Thoracic aorta (tissue), 2 donors: Measurements from ENCODE around the gene UGT1A3. TPM values are rescaled to one million over a fixed set of nuclear protein-coding genes. Genes with fewer than 3 reads are reported as not detected.
A peak's percentile ranks its signal among the peaks of the same experiment; 100 is the strongest.
"Not testable (repeated sequence)": the region's sequence is repeated elsewhere in the genome, so short reads cannot be mapped to it uniquely, and the experiment has no call there.

Experiments used
- ATAC-seq: fragments of 150-250 bp; one replicate; pipeline ENCODE4 v1.8.0; 2017; ENCODE audit warnings: low read depth; ENCODE audit not compliant: insufficient number of reproducible peaks, low FRiP score
- DNase-seq: peaks from one replicate; pipeline ENCODE4 v3.0.0-alpha.2; 2020; ENCODE audit warnings: low spot score
- H3K27ac ChIP-seq, 2 donors: fragments of 200-600 bp; sonication (generic); 1 replicate in 1 of 2; 2 replicates in 1 of 2; pipeline ENCODE4 v1.5.1; 2016; ENCODE audit warnings: mild to moderate bottlenecking in 2 of 2, moderate library complexity in 2 of 2
- H3K27me3 ChIP-seq: fragments of 200-600 bp; sonication (generic); replicated peaks from 2 replicates; pipeline ENCODE4 v1.6.0; 2016; ENCODE audit warnings: mild to moderate bottlenecking; ENCODE audit not compliant: insufficient read depth
- H3K36me3 ChIP-seq: fragments of 200-600 bp; sonication (generic); one replicate; pipeline ENCODE4 v1.5.1; 2016
- H3K4me1 ChIP-seq, 2 donors: fragments of 200-600 bp; sonication (generic); 1 replicate in 1 of 2; 2 replicates in 1 of 2; pipeline versions ENCODE4 v1.5.1 to v1.6.0; 2016; ENCODE audit warnings: low read depth in 2 of 2, mild to moderate bottlenecking in 1 of 2; ENCODE audit not compliant: control insufficient read depth in 1 of 2
- H3K4me3 ChIP-seq: fragments of 200-600 bp; sonication (generic); 2 replicates; pipeline ENCODE4 v1.5.1; 2016; ENCODE audit warnings: mild to moderate bottlenecking
- H3K9me3 ChIP-seq: fragments of 200-600 bp; sonication (generic); 2 replicates; pipeline ENCODE4 v1.5.1; 2016
- CTCF ChIP-seq: fragments of 200-600 bp; sonication (generic); IDR thresholded peaks from one replicate; pipeline ENCODE4 v1.5.1; 2019; ENCODE audit warnings: antibody characterized with exemption
- total RNA-seq, 2 donors: library from RNA; depleted of rRNA; stranded (reverse); fragments of >200 nt; gene quantifications; one replicate each; pipeline versions ENCODE4 v1.1.0 to v1.2.3, GENCODE V29; 2016

The UGT1A3 gene
- total RNA-seq, 2 donors from 2014 or later, result not detected

- ATAC-seq, result peak; percentile 76
- DNase-seq, result no peak
- TF ChIP-seq CTCF, result no peak
- Histone ChIP-seq H3K4me3 (no peak overlapping the region), H3K4me1 (peaks cover 0 to 5% of the 10 kb centered on the region in 2 donors), H3K27me3 (no peaks in the 10 kb centered on the region), H3K27ac (peak overlapping the region in 1 of 2 donors; percentile 18), H3K9me3 (no peaks in the 10 kb centered on the region), H3K36me3 (no peaks in the 10 kb centered on the region)
Measured at GRCh38 chr2:233700028-233700635, 28.7 kb upstream of the UGT1A3 start.

GRCh38 chr2:233700842-233701241 lies 28.0 kb upstream of the UGT1A3 start:
- not testable (repeated sequence) for H3K36me3 ChIP-seq, ATAC-seq, H3K9me3 ChIP-seq, H3K27me3 ChIP-seq, H3K4me3 ChIP-seq, H3K4me1 ChIP-seq, H3K27ac ChIP-seq, DNase-seq

- H3K9me3 ChIP-seq, result no peaks in the 10 kb centered on the region
- DNase-seq (no peak), ATAC-seq (no peak)
- H3K36me3 ChIP-seq, result no peaks in the 10 kb centered on the region
- H3K27ac ChIP-seq, result no peak overlapping the region
- no peak overlapping the region for H3K4me3 ChIP-seq
- peaks cover 0 to 7% of the 10 kb centered on the region in 2 donors for H3K4me1 ChIP-seq
- TF ChIP-seq CTCF, result no peak
- H3K27me3 ChIP-seq, result no peaks in the 10 kb centered on the region
Measured at GRCh38 chr2:233702238-233702637, 26.6 kb upstream of the UGT1A3 start.

GRCh38 chr2:233705911-233706506 lies 22.8 kb upstream of the UGT1A3 start:
- H3K4me1 ChIP-seq, result peaks cover 0 to 4% of the 10 kb centered on the region in 2 donors
- TF ChIP-seq CTCF, result no peak
- no peak overlapping the region for H3K4me3 ChIP-seq
- DNase-seq (no peak), ATAC-seq (no peak)
- peak overlapping the region in 1 of 2 donors; percentile 4 for H3K27ac ChIP-seq
- no peaks in the 10 kb centered on the region for H3K27me3 ChIP-seq
- no peaks in the 10 kb centered on the region for H3K36me3 ChIP-seq
- no peaks in the 10 kb centered on the region for H3K9me3 ChIP-seq

GRCh38 chr2:233706720-233707119 lies 22.1 kb upstream of the UGT1A3 start:
- no peak overlapping the region for H3K4me3 ChIP-seq
- no peak for ATAC-seq
- no peaks in the 10 kb centered on the region for H3K36me3 ChIP-seq
- TF ChIP-seq CTCF, result no peak
- DNase-seq, result no peak
- peak overlapping the region in 1 of 2 donors; percentile 4 for H3K27ac ChIP-seq
- no peaks in the 10 kb centered on the region for H3K27me3 ChIP-seq
- H3K9me3 ChIP-seq, result no peaks in the 10 kb centered on the region
- peaks cover 0 to 4% of the 10 kb centered on the region in 2 donors for H3K4me1 ChIP-seq
